HG02759 (cell line): ENCODE results near the gene MRI1.
A peak's percentile ranks its signal among the peaks of the same experiment; 100 is the strongest.
"Not testable (repeated sequence)": the region's sequence is repeated elsewhere in the genome, so short reads cannot be mapped to it uniquely, and the experiment has no call there.

Experiments
- ATAC-seq: cut with Tn5 transposase; IDR thresholded peaks from one replicate; pipeline ENCODE4 v1.9.1; 2021; ENCODE audit warnings: mild to moderate bottlenecking, moderate library complexity; ENCODE audit not compliant: unreplicated experiment

MRI1 gene

DNA sequence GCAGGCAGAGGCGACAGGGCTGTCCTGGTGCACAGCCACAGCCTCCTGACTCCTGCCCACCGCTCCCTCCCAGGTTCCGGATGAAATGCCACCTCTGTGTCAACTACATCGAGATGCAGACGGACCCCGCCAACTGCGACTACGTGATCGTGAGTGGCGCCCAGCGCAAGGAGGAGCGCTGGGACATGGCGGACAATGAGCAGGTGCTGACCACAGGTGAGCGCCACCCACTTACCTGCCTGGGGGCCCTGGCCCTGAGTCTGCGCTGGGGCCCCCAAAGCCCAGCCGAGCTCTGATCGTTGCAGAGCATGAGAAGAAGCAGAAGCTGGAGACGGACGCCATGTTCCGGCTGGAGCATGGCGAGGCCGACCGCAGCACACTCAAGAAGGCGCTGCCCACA is 5.5 kb upstream of the MRI1 start:
- ATAC-seq, result no peak

- ATAC-seq, result no peak
Observed at GRCh38 chr19:13761423-13761822, 2.9 kb upstream of the MRI1 start.

DNA sequence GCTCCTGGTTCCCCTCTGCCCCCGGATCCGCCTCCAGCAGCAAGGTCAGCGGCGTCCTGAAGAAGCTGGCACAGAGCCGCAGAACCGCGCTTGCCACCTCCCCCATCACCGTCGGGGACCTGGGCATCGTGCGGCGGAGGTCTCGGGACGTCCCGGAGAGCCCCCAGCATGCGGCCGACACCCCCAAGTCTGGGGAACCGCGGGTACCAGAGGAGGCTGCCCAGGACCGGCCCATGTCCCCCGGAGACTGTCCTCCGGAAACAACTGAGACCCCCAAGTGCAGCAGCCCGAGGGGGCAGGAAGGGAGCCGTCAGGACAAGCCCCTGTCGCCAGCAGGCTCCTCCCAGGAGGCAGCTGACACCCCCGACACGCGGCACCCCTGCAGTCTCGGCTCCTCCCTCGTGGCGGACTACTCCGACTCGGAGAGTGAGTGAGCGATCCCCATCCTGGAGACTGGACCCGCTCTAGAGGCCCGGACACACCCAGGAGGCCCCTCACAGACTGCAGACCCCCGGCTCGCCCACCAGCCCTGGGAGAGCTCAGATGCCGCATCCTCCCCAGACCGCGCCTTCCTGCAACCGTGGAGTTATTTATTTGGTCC is 1.6 kb upstream of the MRI1 start:
- ATAC-seq, result no peak

DNA sequence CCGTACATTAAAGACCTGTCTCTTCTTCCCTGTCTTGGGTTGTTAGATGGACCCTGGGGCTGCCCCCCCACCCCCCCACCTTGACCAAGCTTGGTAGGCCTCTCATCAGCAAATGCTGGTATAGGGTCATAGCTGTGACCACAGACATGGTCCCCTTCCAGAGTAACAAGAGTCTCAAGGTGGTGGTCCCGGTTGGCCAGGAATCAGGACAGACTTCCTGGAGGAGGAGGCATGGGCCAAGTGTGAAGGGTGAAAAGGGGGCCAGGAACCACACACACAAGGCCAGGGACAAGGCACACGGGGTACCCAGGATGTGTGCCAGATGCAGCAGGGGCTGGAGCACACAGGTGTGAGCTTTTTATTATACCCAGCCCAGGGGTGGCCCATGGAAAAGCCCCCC is 1.1 kb upstream of the MRI1 start:
- ATAC-seq, result no peak

DNA sequence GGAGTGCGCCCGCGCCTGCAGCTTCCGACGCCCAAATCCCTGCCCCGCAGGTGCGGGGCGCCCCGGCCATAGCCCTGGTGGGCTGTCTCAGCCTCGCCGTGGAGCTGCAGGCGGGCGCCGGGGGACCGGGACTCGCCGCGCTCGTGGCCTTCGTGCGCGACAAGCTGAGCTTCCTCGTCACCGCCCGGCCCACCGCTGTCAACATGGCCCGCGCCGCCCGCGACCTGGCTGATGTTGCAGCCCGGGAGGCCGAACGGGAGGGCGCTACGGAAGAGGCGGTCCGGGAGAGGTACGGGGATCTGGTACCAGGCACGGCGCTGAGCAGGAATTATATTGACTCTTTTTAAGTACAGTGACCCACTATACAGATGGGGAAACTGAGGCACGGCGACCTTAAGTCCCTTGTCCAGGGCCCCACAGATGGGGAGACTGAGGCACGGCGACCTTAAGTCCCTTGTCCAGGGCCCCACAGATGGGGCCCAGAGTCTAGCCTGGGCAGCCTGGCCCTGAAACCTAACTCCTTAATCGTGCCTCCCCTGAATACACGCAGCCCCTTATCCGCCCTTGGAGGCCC is 586 bp downstream of the MRI1 start:
- ATAC-seq, result no peak

GRCh38 chr19:13765395-13766094 is 1.2 kb downstream of the MRI1 start:
- ATAC-seq, result no peak

DNA sequence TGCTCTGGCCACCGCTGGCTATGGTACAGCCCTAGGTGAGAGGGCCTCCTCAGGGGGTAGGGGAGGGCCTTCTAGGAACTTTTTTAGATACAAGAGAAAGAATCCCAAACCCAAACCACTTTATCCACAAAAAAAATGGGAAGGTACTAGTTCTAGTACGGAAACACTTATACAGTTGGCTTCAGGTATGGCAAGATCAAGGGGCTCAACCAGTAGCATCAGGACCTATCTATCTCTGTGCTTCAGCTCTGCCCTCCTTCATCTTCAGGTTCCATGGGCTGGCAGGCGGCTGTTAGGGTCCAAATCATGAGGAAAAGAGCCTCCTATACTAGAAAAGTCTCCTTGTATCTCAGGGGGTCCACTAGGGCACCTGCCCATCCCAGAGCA is 1.8 kb downstream of the MRI1 start:
- ATAC-seq, result no peak

GRCh38 chr19:13768510-13768909 is 4.2 kb downstream of the MRI1 start:
- no peak for ATAC-seq

GRCh38 chr19:13770013-13770635 is 5.8 kb downstream of the MRI1 start:
- no peak for ATAC-seq

GRCh38 chr19:13774217-13775191 is 10.2 kb downstream of the MRI1 start, which contains the start of gene C19orf53:
C19orf53 (plus strand) TSS chr19:13774456; CDS start chr19:13774478, 22 bp downstream.
- peak; percentile 94 for ATAC-seq

DNA sequence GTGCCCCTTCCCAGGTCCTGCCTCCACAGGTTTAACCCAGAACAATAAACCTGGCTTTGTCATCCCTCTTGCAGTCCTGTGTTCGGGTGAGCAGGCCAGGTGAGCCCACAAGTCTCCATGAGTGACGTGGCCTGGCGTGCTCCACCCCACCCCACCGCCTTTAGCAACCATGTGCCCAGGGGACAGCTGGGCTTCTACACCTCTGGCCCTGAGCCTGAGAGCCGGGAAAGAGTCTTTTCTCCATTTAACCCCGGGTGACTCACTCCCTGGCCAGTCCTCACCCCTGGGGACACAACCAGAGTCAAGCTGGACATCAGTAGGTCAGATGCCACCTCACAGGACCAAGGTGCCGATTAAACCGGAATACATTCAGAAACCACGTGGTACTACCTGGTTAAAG is 14.1 kb downstream of the MRI1 start:
- no peak for ATAC-seq

GRCh38 chr19:13778847-13779246 is 14.5 kb downstream of the MRI1 start:
- ATAC-seq, result no peak

GRCh38 chr19:13779794-13780193 is 15.5 kb downstream of the MRI1 start:
- ATAC-seq, result not testable (repeated sequence)

DNA sequence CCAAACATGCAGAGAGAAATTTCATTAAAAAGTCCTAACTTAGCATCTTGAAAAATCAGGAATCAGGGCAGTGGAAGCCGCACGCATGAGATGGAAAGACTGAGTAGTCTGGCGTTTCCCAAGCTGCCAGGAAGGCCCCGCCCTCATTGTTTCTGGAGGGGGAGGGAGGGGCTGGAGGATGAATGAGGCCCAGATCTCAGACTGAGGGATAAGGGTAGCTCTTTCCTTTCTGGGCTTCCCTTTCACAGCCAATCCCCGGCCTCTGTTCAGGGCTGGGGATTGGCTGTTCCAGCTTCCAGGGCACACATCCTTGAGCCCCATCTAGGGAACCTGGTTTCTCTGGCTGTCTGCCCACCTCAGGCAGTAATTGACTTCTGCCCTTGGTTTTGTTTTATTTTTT is 17.2 kb downstream of the MRI1 start:
- no peak for ATAC-seq

GRCh38 chr19:13782537-13782936 is 18.2 kb downstream of the MRI1 start:
- no peak for ATAC-seq

DNA sequence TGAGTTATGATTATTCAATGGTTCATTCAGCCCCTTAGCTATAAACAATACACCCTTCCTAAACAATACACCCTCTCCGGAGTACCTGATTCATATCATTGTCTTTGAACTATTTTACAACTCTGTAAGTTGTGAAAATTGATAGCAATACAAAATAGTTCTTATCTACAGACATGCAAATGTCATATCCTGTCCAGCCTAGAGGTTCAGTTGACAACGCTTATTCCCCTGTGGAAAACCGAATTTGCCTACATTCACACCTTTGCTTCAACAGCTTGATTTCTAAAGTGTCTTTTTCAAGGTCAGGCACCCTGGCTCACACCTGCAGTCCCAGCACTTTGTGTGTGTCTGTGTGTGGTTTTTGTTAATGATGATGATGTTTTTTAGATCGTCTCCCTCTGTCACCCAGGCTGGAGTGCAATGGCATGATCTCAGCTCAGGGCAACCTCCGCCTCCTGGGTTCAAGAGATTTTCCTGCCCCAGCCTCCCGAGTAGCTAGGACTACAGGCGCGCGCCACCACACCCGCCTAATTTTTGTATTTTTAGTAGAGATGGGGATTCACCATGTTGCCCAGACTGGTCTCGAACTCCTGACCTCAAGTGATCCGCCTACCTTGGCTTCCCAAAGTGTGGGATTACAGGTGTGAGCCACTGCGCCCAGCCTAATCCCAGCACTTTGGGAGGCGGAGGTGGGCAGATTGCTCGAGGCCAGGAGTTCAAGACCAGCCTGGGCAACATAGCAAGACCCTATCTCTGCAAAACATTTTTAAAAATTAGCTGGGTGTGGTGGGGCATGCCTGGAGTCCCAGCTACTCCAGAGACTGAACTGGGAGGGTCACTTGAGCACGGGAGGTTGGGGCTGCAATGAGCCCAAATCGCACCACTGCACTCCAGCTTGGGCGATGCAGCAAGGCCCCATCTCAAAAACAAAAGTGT is 19.5 kb downstream of the MRI1 start:
- ATAC-seq, result no peak

- no peak for ATAC-seq
Observed at GRCh38 chr19:13784731-13785452, 20.6 kb downstream of the MRI1 start.

DNA sequence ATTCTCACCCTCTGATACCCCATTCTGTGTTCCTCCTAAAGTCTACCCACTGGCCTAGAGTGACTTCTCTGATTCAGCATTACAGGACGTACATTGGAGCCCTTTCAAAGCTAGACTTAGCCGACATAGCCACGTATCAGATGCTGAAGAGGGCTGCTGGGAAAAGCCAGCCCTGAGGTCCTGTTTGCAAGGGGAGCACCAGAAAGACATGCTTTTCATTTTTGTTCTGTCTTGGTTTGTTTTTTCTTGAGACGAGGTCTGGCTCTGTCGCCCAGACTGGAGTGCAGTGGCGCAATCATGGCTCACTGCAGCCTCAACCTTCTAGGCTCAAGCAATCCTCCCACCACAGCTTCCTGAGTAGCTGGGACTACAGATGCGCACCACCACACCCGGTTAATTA is 24.7 kb downstream of the MRI1 start:
- ATAC-seq, result no peak

- no peak for ATAC-seq
Observed at GRCh38 chr19:13790354-13790753, 26.0 kb downstream of the MRI1 start.
